Testis (tissue), 3 donors: ENCODE results near the gene R3HDM4. TPM values are rescaled to one million over a fixed set of nuclear protein-coding genes. Genes with fewer than 3 reads are reported as not detected.

Experiments used
- DNase-seq: peaks from one replicate; pipeline ENCODE4 v3.0.0-alpha.2; 2019
- H3K27ac ChIP-seq, 2 donors: fragments of 200-600 bp; sonication (generic); one replicate each; pipeline ENCODE4 v1.5.1; 2019
- H3K27me3 ChIP-seq: fragments of 200-600 bp; sonication (generic); one replicate; pipeline ENCODE4 v1.5.1; 2019
- H3K36me3 ChIP-seq: fragments of 200-600 bp; sonication (generic); one replicate; pipeline ENCODE4 v1.5.1; 2017; ENCODE audit warnings: low read depth; ENCODE audit errors: missing control alignments
- H3K4me1 ChIP-seq: fragments of 200-600 bp; sonication (generic); one replicate; pipeline ENCODE4 v1.5.1; 2019
- H3K4me3 ChIP-seq, 2 donors: fragments of 200-600 bp; sonication (generic); one replicate each; pipeline ENCODE4 v1.5.1; 2017 to 2019
- H3K9me3 ChIP-seq: fragments of 200-600 bp; sonication (generic); one replicate; pipeline ENCODE4 v1.5.1; 2017
- POLR2A ChIP-seq: fragments of 450-650 bp; IDR thresholded peaks from one replicate; pipeline ENCODE4 v1.6.1; 2017; ENCODE audit warnings: antibody characterized with exemption, mild to moderate bottlenecking, moderate library complexity
- WGBS, 2 donors: methylation state at CpG; one replicate each; pipeline ENCODE4 v1.1.5; 2018; 5-methylcytosine and 5-hydroxymethylcytosine counted together
- intact Hi-C: fragments of 100-400 bp; cut with DNase I; formaldehyde crosslinking; loops from one replicate; pipeline ENCODE4 v1.15.1; 2023; ENCODE audit warnings: low total_unique reads
- polyA plus RNA-seq: library from polyadenylated mRNA; stranded (reverse); fragments of 350-450 nt; fragmentation: Illumina TruSeq; extraction: RNeasy Lipid Tissue Mini Kit (QIAGEN cat#74804); gene quantifications from one replicate; pipeline ENCODE4 v1.2.3, GENCODE V29; 2014; ENCODE audit warnings: low read depth, low replicate concordance; ENCODE audit not compliant: insufficient read depth
- total RNA-seq, 2 donors: library from RNA; depleted of rRNA; stranded (reverse); fragments of >200 nt; gene quantifications; one replicate each; pipeline ENCODE4 v1.2.3, GENCODE V29; 2016
- TF ChIP-seq, protein P1 (sequence below), 3 experiments: fragments of 450-650 bp in 2 of 3; fragments of 200-600 bp in 1 of 3; sonication (generic) in 1 of 3; IDR thresholded peaks; one replicate each; pipeline ENCODE4 v1.5.1; 2016 to 2019; ENCODE audit warnings: antibody characterized with exemption in 3 of 3, mild to moderate bottlenecking in 2 of 3, moderate library complexity in 1 of 3

Gene R3HDM4
- total and polyA plus RNA-seq, 3 donors from 2014 or later, result 19.2 to 30.1 (median 24.6) TPM

DNA sequence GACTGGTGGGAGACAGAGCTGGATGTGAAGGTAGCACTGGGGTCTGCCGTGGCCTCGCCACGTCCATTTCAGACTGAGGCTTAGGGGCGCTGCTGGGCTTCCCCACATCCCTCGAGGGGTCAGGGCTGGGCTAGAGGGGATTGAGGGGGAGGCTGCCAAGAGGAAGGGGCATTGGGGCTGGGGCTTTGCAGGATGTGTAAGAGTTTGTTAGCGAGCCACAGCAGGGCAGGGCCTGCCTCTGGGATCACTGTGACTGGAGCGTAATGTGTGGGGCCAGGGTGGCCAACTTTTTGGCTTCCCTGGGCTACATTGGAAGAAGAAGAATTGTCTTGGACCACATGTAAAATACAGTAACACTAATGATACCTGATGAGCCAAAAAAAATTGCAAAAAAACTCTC lies 26.9 kb upstream of the R3HDM4 start:
- no peak overlapping the region for H3K27ac ChIP-seq
- no peaks in the 10 kb centered on the region for H3K36me3 ChIP-seq
- intact Hi-C loops, result no loop called here
- no peaks in the 10 kb centered on the region for H3K27me3 ChIP-seq
- no peaks in the 10 kb centered on the region for H3K9me3 ChIP-seq
- TF ChIP-seq POLR2A, result no peak
- TF ChIP-seq, protein P1, sequence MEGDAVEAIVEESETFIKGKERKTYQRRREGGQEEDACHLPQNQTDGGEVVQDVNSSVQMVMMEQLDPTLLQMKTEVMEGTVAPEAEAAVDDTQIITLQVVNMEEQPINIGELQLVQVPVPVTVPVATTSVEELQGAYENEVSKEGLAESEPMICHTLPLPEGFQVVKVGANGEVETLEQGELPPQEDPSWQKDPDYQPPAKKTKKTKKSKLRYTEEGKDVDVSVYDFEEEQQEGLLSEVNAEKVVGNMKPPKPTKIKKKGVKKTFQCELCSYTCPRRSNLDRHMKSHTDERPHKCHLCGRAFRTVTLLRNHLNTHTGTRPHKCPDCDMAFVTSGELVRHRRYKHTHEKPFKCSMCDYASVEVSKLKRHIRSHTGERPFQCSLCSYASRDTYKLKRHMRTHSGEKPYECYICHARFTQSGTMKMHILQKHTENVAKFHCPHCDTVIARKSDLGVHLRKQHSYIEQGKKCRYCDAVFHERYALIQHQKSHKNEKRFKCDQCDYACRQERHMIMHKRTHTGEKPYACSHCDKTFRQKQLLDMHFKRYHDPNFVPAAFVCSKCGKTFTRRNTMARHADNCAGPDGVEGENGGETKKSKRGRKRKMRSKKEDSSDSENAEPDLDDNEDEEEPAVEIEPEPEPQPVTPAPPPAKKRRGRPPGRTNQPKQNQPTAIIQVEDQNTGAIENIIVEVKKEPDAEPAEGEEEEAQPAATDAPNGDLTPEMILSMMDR (IDR thresholded peaks at IDR 0.05), result no peak
- H3K4me1 ChIP-seq, result peaks cover 26% of the 10 kb centered on the region
- no peak for DNase-seq
- no peak overlapping the region for H3K4me3 ChIP-seq
- 91 to 97% methylated on average over 6 to 7 of the region's 7 CpGs for WGBS, 2 donors

DNA sequence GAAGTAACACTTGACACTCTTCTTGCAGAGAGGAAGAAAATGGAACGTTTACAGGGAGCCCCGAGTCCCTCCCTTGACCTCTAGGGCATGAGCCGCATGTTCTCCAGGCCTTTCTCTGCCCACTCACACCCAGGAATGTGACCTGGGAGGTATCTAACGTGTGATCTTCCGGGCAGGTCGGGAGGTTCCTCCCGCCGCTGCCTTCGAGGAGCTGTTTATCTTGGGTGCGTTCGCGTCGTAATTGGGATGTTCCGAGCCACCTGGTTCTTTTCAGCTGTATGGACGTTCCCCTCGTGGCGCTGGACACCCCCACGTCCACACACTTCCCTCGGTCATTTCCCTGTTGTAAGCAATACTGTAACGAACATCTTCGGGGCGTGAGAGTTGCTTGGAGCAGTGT lies 26.4 kb upstream of the R3HDM4 start:
- Histone ChIP-seq H3K4me1 (peaks cover 29% of the 10 kb centered on the region), H3K36me3 (no peaks in the 10 kb centered on the region), H3K9me3 (no peaks in the 10 kb centered on the region), H3K4me3 (no peak overlapping the region), H3K27ac (no peak overlapping the region), H3K27me3 (no peaks in the 10 kb centered on the region)
- DNase-seq, result no peak
- WGBS, 2 donors, result 82 to 88% methylated on average over 14 to 22 of the region's 22 CpGs
- intact Hi-C loops, result no loop called here
- TF ChIP-seq POLR2A, result no peak
- TF ChIP-seq, protein P1 (IDR thresholded peaks at IDR 0.05), result no peak

DNA sequence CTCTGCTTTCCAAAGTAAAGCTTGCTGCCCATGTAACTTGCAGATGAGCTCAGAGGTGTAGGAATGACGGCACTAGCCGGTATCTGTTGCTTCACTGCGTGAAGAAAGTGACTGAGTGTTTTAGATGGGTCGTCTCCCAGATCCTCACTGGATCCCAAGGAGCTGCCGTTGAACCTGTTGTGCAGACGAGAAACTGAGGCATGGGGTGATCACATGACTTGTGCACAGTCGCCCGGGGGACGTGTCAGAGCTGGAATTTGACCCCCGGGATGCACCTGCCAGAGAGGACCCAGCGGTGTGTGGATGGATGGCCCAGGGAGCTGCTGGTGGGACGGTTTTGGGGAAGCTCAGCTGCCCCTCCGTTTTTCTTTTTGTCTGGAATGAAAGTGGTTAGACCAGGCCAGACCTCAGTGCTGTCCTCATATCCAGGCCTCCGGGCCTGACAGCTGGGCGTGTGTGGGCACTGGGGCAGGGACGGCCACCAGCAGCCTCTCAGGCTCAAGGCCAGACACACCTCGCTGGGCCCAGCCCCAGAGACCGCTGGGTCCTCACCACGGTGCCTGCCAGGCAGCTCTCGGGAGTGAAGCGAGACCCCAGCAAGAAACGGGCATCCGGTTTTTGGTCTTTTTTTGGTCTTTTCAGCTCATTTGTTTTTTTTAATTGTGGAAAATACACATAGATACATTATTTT lies 25.4 kb upstream of the R3HDM4 start:
- DNase-seq, result no peak
- TF ChIP-seq, protein P1 (IDR thresholded peaks at IDR 0.05), result no peak
- no peak for TF ChIP-seq POLR2A
- Histone ChIP-seq H3K27ac (no peak overlapping the region), H3K9me3 (no peaks in the 10 kb centered on the region), H3K27me3 (no peaks in the 10 kb centered on the region), H3K4me1 (peaks cover 30% of the 10 kb centered on the region), H3K36me3 (no peaks in the 10 kb centered on the region), H3K4me3 (no peak overlapping the region)
- intact Hi-C loops, result no loop called here
- 90 to 93% methylated on average over 17 to 23 of the region's 23 CpGs for WGBS, 2 donors

DNA sequence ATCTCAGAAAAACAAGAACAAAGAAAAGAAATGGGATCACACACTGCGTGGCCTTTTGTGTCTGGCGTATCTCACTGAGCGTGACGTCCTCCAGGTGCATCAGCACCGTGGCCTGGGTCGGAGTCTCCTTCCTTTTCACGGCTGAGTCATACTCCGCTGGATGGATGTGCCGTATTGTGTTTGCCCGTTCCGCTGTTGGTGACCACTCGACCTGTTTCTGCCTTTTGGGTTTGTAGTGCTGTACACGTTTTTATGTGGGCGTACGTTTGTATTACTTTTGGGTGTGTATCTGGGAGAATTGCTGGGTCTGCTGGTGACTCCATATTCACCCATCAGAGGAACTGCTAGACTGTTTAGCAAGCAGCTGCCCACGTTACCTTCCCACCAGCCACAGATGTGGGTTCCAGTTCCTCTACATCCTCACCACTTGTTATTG lies 24.3 kb upstream of the R3HDM4 start:
- intact Hi-C loops, result no loop called here
- no peak for DNase-seq
- Histone ChIP-seq H3K4me3 (no peak overlapping the region), H3K4me1 (peaks cover 39% of the 10 kb centered on the region), H3K9me3 (no peaks in the 10 kb centered on the region), H3K36me3 (no peaks in the 10 kb centered on the region), H3K27me3 (no peaks in the 10 kb centered on the region), H3K27ac (no peak overlapping the region)
- no peak for TF ChIP-seq POLR2A
- TF ChIP-seq, protein P1 (IDR thresholded peaks at IDR 0.05), result no peak
- WGBS, 2 donors, result 92 to 95% methylated on average over 16 of the region's 16 CpGs

DNA sequence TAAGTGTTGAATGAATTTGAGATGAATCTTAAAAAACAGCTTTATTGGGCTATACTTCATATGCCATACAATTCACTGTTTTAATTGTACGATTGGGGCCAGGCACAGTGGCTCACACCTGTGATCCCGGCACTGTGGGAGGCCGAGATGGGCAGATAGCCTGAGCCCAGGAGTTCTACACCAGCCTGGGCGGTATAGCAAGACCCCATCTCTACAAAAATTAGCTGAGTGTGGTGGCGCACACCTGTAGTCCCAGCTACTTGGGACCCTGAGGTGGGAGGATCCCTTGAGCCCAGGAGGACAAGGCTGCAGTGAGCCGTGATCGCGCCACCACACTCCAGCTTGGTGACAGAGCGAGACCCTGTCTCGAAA lies 23.1 kb upstream of the R3HDM4 start:
- WGBS, 2 donors, result 98 to 99% methylated on average over 9 to 10 of the region's 10 CpGs
- no peak for TF ChIP-seq POLR2A
- TF ChIP-seq, protein P1 (IDR thresholded peaks at IDR 0.05), result no peak
- Histone ChIP-seq H3K9me3 (no peaks in the 10 kb centered on the region), H3K27ac (no peak overlapping the region), H3K4me3 (no peak overlapping the region), H3K36me3 (no peaks in the 10 kb centered on the region), H3K4me1 (peaks cover 38% of the 10 kb centered on the region), H3K27me3 (no peaks in the 10 kb centered on the region)
- no peak for DNase-seq
- intact Hi-C loops, result no loop called here
